Calu3 (cell line): ENCODE data around the gene PON1. TPM values are rescaled to one million over a fixed set of nuclear protein-coding genes. Genes with fewer than 3 reads are reported as not detected.

Source experiments
- BruUV-seq: library from RNA; stranded (reverse); fragments of 400-500 nt; replicated peaks from 2 replicates; lab custom pipeline; 2021; lab: Mats Ljungman, UMichigan
- CTCF ChIA-PET: fragments of 300-600 bp; sonication (Branson Sonifier 250); formaldehyde crosslinking; loops from one replicate; lab custom pipeline; 2022; ENCODE audit warnings: antibody characterized with exemption; lab: Charles Lee
- DNase-seq: peaks from one replicate; pipeline ENCODE4 v3.0.0; 2022
- H3K27ac Mint-ChIP-seq: one replicate; pipeline ENCODE4 v1.8.0; 2022; ENCODE audit warnings: mixed read lengths; ENCODE audit not compliant: unreplicated experiment
- H3K27me3 Mint-ChIP-seq: one replicate; pipeline ENCODE4 v1.8.0; 2022; ENCODE audit warnings: mixed read lengths; ENCODE audit not compliant: unreplicated experiment
- H3K36me3 Mint-ChIP-seq: one replicate; pipeline ENCODE4 v1.8.0; 2022; ENCODE audit warnings: mild to moderate bottlenecking, moderate library complexity, mixed read lengths; ENCODE audit not compliant: insufficient read depth, unreplicated experiment
- H3K4me1 Mint-ChIP-seq: one replicate; pipeline ENCODE4 v1.8.0; 2022; ENCODE audit warnings: mild to moderate bottlenecking, low read depth, mixed read lengths; ENCODE audit not compliant: unreplicated experiment
- H3K4me3 Mint-ChIP-seq: one replicate; pipeline ENCODE4 v1.8.0; 2022; ENCODE audit warnings: mild to moderate bottlenecking, low read depth, moderate library complexity, mixed read lengths; ENCODE audit not compliant: unreplicated experiment
- H3K9me3 Mint-ChIP-seq: one replicate; pipeline ENCODE4 v1.8.0; 2022; ENCODE audit warnings: low read depth, mixed read lengths; ENCODE audit not compliant: unreplicated experiment
- intact Hi-C: fragments of 100-400 bp; cut with micrococcal nuclease; formaldehyde crosslinking; loops from one replicate; pipeline ENCODE4 v1.10.0; 2022; ENCODE audit not compliant: unreplicated experiment
- total RNA-seq: library from RNA; stranded (reverse); gene quantifications from 2 replicates; pipeline ENCODE4 v1.2.3, GENCODE V29; 2022
- TF ChIP-seq, protein P1 (sequence below): fragments of 200-600 bp; IDR thresholded peaks from one replicate; pipeline ENCODE4 v1.8.0; 2022; ENCODE audit warnings: antibody characterized with exemption; ENCODE audit not compliant: unreplicated experiment

PON1 gene
- total RNA-seq, 1 experiment from 2014 or later = not detected

DNA sequence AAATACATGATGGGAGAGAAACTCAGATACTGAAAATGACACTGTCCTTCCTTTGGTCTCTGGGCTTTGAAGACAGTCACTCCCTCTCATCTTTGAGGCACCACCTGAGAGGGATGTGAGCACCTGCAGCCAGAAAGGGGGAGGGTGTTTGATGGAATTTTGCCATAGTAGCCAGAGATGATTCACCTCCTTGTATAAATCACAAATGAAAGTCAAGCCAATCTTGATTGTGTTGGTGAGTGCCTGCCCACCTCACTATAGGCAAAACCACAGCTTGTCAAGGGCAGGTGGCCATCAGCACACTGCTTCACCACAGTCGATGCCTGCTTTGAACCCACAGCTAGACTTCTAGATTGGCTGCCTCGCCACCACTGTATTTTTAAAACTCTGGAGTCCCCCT is 48.2 kb downstream of the PON1 start:
- DNase-seq = no peak
- no peak overlapping the region for H3K27ac Mint-ChIP-seq
- intact Hi-C loops = no loop called here

DNA sequence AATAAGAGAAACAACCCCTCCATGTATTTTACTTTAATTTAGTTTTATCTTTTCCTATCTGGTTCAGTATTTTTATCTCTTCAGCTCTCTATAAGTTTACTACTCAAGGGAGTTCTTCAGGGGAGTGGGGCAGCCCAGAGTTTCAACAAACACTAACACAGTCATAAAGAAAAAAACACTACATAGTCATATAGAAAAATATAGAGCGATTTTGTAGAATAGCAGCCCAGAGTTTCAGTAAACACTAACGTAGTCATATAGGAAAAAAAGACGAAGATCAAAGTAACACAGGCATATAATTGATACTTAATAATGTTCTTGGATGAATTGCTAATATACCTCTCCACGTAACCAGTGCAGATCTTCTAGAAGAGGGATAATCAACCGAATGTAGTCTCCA is 54.7 kb downstream of the PON1 start:
- intact Hi-C loops = no loop called here
- Mint-ChIP-seq H3K4me1 (no peaks in the 10 kb centered on the region), H3K9me3 (no peaks in the 10 kb centered on the region), H3K4me3 (no peak overlapping the region), H3K27me3 (no peaks in the 10 kb centered on the region), H3K36me3 (no peaks in the 10 kb centered on the region), H3K27ac (no peak overlapping the region)
- BruUV-seq = no TSS peak
- TF ChIP-seq, protein P1, sequence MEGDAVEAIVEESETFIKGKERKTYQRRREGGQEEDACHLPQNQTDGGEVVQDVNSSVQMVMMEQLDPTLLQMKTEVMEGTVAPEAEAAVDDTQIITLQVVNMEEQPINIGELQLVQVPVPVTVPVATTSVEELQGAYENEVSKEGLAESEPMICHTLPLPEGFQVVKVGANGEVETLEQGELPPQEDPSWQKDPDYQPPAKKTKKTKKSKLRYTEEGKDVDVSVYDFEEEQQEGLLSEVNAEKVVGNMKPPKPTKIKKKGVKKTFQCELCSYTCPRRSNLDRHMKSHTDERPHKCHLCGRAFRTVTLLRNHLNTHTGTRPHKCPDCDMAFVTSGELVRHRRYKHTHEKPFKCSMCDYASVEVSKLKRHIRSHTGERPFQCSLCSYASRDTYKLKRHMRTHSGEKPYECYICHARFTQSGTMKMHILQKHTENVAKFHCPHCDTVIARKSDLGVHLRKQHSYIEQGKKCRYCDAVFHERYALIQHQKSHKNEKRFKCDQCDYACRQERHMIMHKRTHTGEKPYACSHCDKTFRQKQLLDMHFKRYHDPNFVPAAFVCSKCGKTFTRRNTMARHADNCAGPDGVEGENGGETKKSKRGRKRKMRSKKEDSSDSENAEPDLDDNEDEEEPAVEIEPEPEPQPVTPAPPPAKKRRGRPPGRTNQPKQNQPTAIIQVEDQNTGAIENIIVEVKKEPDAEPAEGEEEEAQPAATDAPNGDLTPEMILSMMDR = no peak
- CTCF ChIA-PET = no interaction called here
- no peak for DNase-seq

More for the DNA sequence above, 48.2 kb downstream of the PON1 start:
- Mint-ChIP-seq H3K4me3 (no peak overlapping the region), H3K27me3 (no peaks in the 10 kb centered on the region), H3K36me3 (no peaks in the 10 kb centered on the region), H3K4me1 (no peaks in the 10 kb centered on the region), H3K9me3 (no peaks in the 10 kb centered on the region)
- CTCF ChIA-PET = no interaction called here
- no TSS peak for BruUV-seq
- TF ChIP-seq, protein P1 = no peak

DNA sequence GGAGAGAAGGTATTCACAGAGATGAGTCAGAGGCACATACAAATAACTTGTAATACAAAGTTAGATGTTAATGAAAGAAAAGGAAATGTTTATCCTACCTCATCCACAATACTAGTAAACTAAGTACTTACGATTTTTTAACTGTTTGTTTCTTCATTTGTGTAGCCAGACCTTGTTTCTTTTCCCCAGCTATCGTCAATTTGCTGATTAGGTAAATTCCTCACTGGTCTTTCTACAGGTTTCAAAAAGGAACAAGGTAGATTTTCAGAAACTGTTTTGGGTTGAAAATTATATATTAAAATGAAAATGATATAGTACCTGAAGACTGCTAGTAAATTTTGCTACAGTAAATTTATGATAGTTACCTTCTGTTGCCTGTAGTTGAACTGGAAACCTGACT is 56.6 kb downstream of the PON1 start:
- TF ChIP-seq, protein P1 = no peak
- no peak for DNase-seq
- Mint-ChIP-seq H3K36me3 (no peaks in the 10 kb centered on the region), H3K9me3 (no peaks in the 10 kb centered on the region), H3K4me1 (no peaks in the 10 kb centered on the region), H3K27ac (no peak overlapping the region), H3K4me3 (no peak overlapping the region), H3K27me3 (no peaks in the 10 kb centered on the region)
- intact Hi-C loops = no loop called here
- CTCF ChIA-PET = no interaction called here
- BruUV-seq = no TSS peak

DNA sequence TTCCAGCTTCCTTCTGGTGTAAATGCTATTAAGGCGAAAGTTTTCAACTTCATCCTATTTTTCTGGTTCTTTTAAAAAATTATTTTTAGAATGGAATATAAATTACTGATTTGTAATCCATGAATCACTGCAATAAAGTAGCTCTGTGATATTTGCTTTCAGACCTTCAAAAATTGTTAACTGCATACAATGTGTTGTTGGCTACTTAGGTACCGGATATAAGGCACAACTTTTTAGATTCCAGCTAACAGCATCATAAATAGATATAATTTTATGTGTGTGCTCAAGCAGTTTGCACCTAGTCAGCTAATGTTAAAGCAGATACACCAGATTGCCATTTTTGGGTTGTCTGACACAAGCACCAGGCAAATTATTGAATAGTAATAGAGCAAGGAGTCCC is 58.7 kb downstream of the PON1 start:
- no peaks in the 10 kb centered on the region for H3K36me3 Mint-ChIP-seq
- H3K9me3 Mint-ChIP-seq = no peaks in the 10 kb centered on the region
- no peak overlapping the region for H3K4me3 Mint-ChIP-seq
- CTCF ChIA-PET = no interaction called here
- no peak overlapping the region for H3K27ac Mint-ChIP-seq
- intact Hi-C loops = no loop called here
- H3K27me3 Mint-ChIP-seq = no peaks in the 10 kb centered on the region
- H3K4me1 Mint-ChIP-seq = no peaks in the 10 kb centered on the region
- no peak for DNase-seq
- TF ChIP-seq, protein P1 = no peak
- BruUV-seq = no TSS peak
